HepG2 (cell line): ENCODE data around the gene TXNRD1. TPM values are rescaled to one million over a fixed set of nuclear protein-coding genes. Genes with fewer than 3 reads are reported as not detected.

Experiments used
- GABPB1 ChIP-seq: IDR thresholded peaks from 2 replicates; pipeline ENCODE4 v1.6.1; 2016; ENCODE audit warnings: mild to moderate bottlenecking, missing genetic modification reagents, moderate library complexity, missing compliant biosample characterization
- GZF1 ChIP-seq: sonication (generic); formaldehyde crosslinking; IDR thresholded peaks from 2 replicates; pipeline ENCODE4 v1.5.1; 2020; ENCODE audit warnings: mild to moderate bottlenecking, missing genetic modification reagents
- MAFK ChIP-seq, 2 experiments: IDR thresholded peaks in 1 of 2; conservative IDR thresholded peaks in 1 of 2; 2 replicates each; pipeline ENCODE4 v1.6.1; 2011; ENCODE audit warnings: improper control_type of control experiment in 2 of 2, low read length in 2 of 2
- NAIF1 ChIP-seq: sonication (generic); formaldehyde crosslinking; IDR thresholded peaks from 2 replicates; pipeline ENCODE4 v1.5.0; 2020; ENCODE audit warnings: mild to moderate bottlenecking, missing genetic modification reagents, borderline replicate concordance
- RFXAP ChIP-seq: sonication (generic); formaldehyde crosslinking; IDR thresholded peaks from 2 replicates; pipeline ENCODE4 v1.4.0; 2020; ENCODE audit warnings: missing genetic modification reagents, borderline replicate concordance
- ZNF274 ChIP-seq: sonication (generic); formaldehyde crosslinking; IDR thresholded peaks from 2 replicates; pipeline ENCODE4 v1.5.1; 2020; ENCODE audit warnings: mild to moderate bottlenecking, missing genetic modification reagents
- ZNF776 ChIP-seq: sonication (generic); formaldehyde crosslinking; IDR thresholded peaks from 2 replicates; pipeline ENCODE4 v1.4.0; 2020; ENCODE audit warnings: mild to moderate bottlenecking, missing genetic modification reagents
- polyA plus RNA-seq, 8 experiments: library from polyadenylated mRNA; depleted of rRNA in 3 of 8; stranded (reverse) in 7 of 8; unstranded in 1 of 8; fragments of >200 nt; fragmentation: Illumina TruSeq in 4 of 8; extraction: Trizol in 4 of 8; gene quantifications; 2 replicates each; pipeline versions ENCODE4 v1.2.1 to v1.2.3, GENCODE V29; 2011 to 2016; ENCODE audit warnings: low read depth in 4 of 8, missing spikeins in 1 of 8, mixed read lengths in 1 of 8; ENCODE audit not compliant: insufficient read depth in 1 of 8
- total RNA-seq, 5 experiments: library from RNA; depleted of rRNA; stranded (reverse); fragments of >200 nt; fragmentation: Illumina TruSeq; extraction: Trizol; gene quantifications; 2 replicates each; pipeline ENCODE4 v1.2.3, GENCODE V29; 2016; ENCODE audit warnings: low read depth in 1 of 5
- TF ChIP-seq, protein P1 (sequence below): sonication (generic); formaldehyde crosslinking; IDR thresholded peaks from 2 replicates; pipeline ENCODE4 v1.4.0; 2020; ENCODE audit warnings: missing genetic modification reagents, borderline replicate concordance

Gene TXNRD1
- total and polyA plus RNA-seq, 2 of the 13 experiments (the other 11 are each of a cell fraction or from before 2014, with no cell fraction given), result 54.0 to 190 TPM

DNA sequence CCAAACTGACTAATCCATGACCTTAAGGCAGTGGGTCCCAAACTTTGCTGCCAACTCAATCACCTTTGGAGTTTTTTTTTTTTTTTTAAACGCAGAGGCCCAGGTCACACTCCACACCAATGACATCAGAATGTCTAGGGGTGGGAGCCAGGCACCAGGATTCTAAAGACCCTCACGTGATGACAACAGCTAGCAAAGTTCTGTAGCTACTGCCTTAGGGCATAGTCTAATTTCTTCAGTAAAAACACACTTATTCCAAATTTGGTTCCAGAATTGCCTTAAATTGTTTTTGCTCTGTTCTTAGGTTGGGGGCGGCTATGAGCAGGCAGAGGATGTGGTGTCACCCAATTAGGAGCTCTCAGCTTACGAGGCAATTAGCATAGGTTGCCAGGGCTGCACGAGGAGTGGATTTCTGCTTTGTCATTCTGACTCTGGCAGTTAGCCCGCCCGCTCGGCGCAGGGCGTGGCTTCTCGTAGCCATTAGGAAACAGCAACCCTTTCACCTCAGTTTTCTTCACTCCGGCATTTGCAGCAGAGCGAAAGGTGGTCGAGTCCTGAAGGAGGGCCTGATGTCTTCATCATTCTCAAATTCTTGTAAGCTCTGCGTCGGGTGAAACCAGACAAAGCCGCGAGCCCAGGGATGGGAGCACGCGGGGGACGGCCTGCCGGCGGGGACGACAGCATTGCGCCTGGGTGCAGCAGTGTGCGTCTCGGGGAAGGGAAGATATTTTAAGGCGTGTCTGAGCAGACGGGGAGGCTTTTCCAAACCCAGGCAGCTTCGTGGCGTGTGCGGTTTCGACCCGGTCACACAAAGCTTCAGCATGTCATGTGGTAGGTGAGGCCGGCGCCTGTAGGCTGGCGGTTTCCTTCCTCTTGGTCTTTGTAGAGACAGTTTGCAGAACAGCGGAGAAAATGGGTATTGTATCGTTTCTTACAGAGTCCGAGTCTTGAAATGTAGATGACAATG lies 71.2 kb downstream of the TXNRD1 start (continued):
- peak; percentile 86 to 98 for TF ChIP-seq MAFK (conservative IDR thresholded peaks at IDR 0.05 in 1 of 2, IDR thresholded peaks at IDR 0.05 in 1 of 2; ENCODE audit: low read length in 2 of 2)
- TF ChIP-seq ZNF776, result 0 out of 2 replicates have a peak, but pooled peaks have one; percentile 31
- peak; percentile 50; the same call in 1 of the 2 replicates for TF ChIP-seq GABPB1
- TF ChIP-seq GZF1 (CRISPR knock-in tag), result no peak
- peak; percentile 68; the same call in 1 of the 2 replicates for TF ChIP-seq ZNF274
- no peak for TF ChIP-seq NAIF1
- peak; percentile 63; the same call in 1 of the 2 replicates for TF ChIP-seq RFXAP (CRISPR knock-in tag)
- TF ChIP-seq, protein P1, sequence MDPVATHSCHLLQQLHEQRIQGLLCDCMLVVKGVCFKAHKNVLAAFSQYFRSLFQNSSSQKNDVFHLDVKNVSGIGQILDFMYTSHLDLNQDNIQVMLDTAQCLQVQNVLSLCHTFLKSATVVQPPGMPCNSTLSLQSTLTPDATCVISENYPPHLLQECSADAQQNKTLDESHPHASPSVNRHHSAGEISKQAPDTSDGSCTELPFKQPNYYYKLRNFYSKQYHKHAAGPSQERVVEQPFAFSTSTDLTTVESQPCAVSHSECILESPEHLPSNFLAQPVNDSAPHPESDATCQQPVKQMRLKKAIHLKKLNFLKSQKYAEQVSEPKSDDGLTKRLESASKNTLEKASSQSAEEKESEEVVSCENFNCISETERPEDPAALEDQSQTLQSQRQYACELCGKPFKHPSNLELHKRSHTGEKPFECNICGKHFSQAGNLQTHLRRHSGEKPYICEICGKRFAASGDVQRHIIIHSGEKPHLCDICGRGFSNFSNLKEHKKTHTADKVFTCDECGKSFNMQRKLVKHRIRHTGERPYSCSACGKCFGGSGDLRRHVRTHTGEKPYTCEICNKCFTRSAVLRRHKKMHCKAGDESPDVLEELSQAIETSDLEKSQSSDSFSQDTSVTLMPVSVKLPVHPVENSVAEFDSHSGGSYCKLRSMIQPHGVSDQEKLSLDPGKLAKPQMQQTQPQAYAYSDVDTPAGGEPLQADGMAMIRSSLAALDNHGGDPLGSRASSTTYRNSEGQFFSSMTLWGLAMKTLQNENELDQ, result peak; percentile 70; the same call in 1 of the 2 replicates
